OCI-LY1 (cell line): Measurements from ENCODE around the gene BCKDHB.

Experiments used
- EZH2 ChIP-seq: fragments of 200-600 bp; sonication (generic), shearing (Covaris generic); IDR thresholded peaks from 2 replicates; pipeline ENCODE4 v1.8.0; 2017; ENCODE audit warnings: borderline replicate concordance, mixed run types, mild to moderate bottlenecking, antibody characterized with exemption, low read length, moderate library complexity, mixed read lengths
- TF ChIP-seq, protein P1 (sequence below): fragments of 200-600 bp; sonication (generic), shearing (Covaris generic); IDR thresholded peaks from 2 replicates; pipeline ENCODE4 v1.5.1; 2017; ENCODE audit warnings: mild to moderate bottlenecking, antibody characterized with exemption, low read length, moderate library complexity, mixed read lengths

- TF ChIP-seq, protein P1, sequence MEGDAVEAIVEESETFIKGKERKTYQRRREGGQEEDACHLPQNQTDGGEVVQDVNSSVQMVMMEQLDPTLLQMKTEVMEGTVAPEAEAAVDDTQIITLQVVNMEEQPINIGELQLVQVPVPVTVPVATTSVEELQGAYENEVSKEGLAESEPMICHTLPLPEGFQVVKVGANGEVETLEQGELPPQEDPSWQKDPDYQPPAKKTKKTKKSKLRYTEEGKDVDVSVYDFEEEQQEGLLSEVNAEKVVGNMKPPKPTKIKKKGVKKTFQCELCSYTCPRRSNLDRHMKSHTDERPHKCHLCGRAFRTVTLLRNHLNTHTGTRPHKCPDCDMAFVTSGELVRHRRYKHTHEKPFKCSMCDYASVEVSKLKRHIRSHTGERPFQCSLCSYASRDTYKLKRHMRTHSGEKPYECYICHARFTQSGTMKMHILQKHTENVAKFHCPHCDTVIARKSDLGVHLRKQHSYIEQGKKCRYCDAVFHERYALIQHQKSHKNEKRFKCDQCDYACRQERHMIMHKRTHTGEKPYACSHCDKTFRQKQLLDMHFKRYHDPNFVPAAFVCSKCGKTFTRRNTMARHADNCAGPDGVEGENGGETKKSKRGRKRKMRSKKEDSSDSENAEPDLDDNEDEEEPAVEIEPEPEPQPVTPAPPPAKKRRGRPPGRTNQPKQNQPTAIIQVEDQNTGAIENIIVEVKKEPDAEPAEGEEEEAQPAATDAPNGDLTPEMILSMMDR: no peak
- TF ChIP-seq EZH2: no peak
Measured at GRCh38 chr6:80197474-80197873, 91.0 kb downstream of the BCKDHB start.
